ENCODE results near the gene MORC2.

GRCh38 chr22:30889268-30889995, 79.1 kb downstream of the MORC2 start:
- TF ChIP-seq, protein P1, sequence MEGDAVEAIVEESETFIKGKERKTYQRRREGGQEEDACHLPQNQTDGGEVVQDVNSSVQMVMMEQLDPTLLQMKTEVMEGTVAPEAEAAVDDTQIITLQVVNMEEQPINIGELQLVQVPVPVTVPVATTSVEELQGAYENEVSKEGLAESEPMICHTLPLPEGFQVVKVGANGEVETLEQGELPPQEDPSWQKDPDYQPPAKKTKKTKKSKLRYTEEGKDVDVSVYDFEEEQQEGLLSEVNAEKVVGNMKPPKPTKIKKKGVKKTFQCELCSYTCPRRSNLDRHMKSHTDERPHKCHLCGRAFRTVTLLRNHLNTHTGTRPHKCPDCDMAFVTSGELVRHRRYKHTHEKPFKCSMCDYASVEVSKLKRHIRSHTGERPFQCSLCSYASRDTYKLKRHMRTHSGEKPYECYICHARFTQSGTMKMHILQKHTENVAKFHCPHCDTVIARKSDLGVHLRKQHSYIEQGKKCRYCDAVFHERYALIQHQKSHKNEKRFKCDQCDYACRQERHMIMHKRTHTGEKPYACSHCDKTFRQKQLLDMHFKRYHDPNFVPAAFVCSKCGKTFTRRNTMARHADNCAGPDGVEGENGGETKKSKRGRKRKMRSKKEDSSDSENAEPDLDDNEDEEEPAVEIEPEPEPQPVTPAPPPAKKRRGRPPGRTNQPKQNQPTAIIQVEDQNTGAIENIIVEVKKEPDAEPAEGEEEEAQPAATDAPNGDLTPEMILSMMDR (IDR thresholded peaks at IDR 0.05): no peak
- TF ChIP-seq POLR2A (IDR thresholded peaks at IDR 0.05): no peak
